ENCODE results near the gene OLIG1.

GRCh38 chr21:33069994-33070743 lies at the start of gene OLIG1:
- no peak for TF ChIP-seq NRF1 (conservative IDR thresholded peaks at IDR 0.05; ENCODE audit: low read depth, low read length)
- no peak for TF ChIP-seq GABPA (IDR thresholded peaks at IDR 0.05; ENCODE audit: low read depth)
- no peak for TF ChIP-seq NBN (IDR thresholded peaks at IDR 0.05)
- no peak for TF ChIP-seq MAX (IDR thresholded peaks at IDR 0.05; ENCODE audit: low read depth, low read length)
- no peak for TF ChIP-seq ELK1 (IDR thresholded peaks at IDR 0.05; ENCODE audit: low read depth, low read length)
- no peak for TF ChIP-seq CREB1 (IDR thresholded peaks at IDR 0.05; ENCODE audit: low read depth)
- no peak for TF ChIP-seq CBFB (IDR thresholded peaks at IDR 0.05; ENCODE audit: low read depth)
- no peak for TF ChIP-seq E4F1 (IDR thresholded peaks at IDR 0.05; ENCODE audit: borderline replicate concordance, partially characterized antibody)
- no peak for TF ChIP-seq EP300 (IDR thresholded peaks at IDR 0.05; ENCODE audit: borderline replicate concordance in 1 of 2, control insufficient read depth in 1 of 2, low read depth in 2 of 2, low read length in 2 of 2)
- TF ChIP-seq POLR2AphosphoS5 (IDR thresholded peaks at IDR 0.05; ENCODE audit: low read length) = no peak
- TF ChIP-seq, protein P1, sequence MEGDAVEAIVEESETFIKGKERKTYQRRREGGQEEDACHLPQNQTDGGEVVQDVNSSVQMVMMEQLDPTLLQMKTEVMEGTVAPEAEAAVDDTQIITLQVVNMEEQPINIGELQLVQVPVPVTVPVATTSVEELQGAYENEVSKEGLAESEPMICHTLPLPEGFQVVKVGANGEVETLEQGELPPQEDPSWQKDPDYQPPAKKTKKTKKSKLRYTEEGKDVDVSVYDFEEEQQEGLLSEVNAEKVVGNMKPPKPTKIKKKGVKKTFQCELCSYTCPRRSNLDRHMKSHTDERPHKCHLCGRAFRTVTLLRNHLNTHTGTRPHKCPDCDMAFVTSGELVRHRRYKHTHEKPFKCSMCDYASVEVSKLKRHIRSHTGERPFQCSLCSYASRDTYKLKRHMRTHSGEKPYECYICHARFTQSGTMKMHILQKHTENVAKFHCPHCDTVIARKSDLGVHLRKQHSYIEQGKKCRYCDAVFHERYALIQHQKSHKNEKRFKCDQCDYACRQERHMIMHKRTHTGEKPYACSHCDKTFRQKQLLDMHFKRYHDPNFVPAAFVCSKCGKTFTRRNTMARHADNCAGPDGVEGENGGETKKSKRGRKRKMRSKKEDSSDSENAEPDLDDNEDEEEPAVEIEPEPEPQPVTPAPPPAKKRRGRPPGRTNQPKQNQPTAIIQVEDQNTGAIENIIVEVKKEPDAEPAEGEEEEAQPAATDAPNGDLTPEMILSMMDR (IDR thresholded peaks at IDR 0.05 in 2 of 3, conservative IDR thresholded peaks at IDR 0.05 in 1 of 3; ENCODE audit: control insufficient read depth in 2 of 3, extremely low read depth in 1 of 3, insufficient read depth in 1 of 3, low read depth in 3 of 3, low read length in 3 of 3) = no peak
- no peak for TF ChIP-seq NFYB (IDR thresholded peaks at IDR 0.05; ENCODE audit: insufficient read depth, low read depth, low read length)
- no peak for TF ChIP-seq YY1 (IDR thresholded peaks at IDR 0.05; ENCODE audit: low read depth, low read length)
